ENCODE results near the gene B9D2.

The B9D2 gene

GRCh38 chr19:41307090-41307875 is 56.7 kb downstream of the B9D2 start:
- TF ChIP-seq CTCF (IDR thresholded peaks at IDR 0.05; ENCODE audit: low read depth, low read length, missing control alignments), result no peak
- no peak for DNase-seq (ENCODE audit: extremely low read depth, low read depth)
- H3K4me3 ChIP-seq (replicated peaks; ENCODE audit: low read depth, low read length), result no peak overlapping the region

- TF ChIP-seq CTCF (IDR thresholded peaks at IDR 0.05; ENCODE audit: low read depth, low read length, missing control alignments), result no peak
- H3K4me3 ChIP-seq (replicated peaks; ENCODE audit: low read depth, low read length), result no peak overlapping the region
- DNase-seq (ENCODE audit: extremely low read depth, low read depth), result no peak
These were observed 57.8 kb downstream of the B9D2 start for GRCh38 chr19:41305927-41306793.

GRCh38 chr19:41304706-41305483 is 59.1 kb downstream of the B9D2 start:
- no peak for DNase-seq (ENCODE audit: extremely low read depth, low read depth)
- TF ChIP-seq CTCF (IDR thresholded peaks at IDR 0.05; ENCODE audit: low read depth, low read length, missing control alignments), result no peak
- H3K4me3 ChIP-seq (replicated peaks; ENCODE audit: low read depth, low read length), result no peak overlapping the region
